Endothelial cell (in vitro differentiated cells): ENCODE data around the gene CDC42BPA. TPM values are rescaled to one million over a fixed set of nuclear protein-coding genes. Genes with fewer than 3 reads are reported as not detected.

Source experiments
- DNase-seq: peaks from one replicate; pipeline ENCODE4 v3.0.0; 2021; ENCODE audit warnings: low spot score
- H3K27ac Mint-ChIP-seq: one replicate; pipeline ENCODE4 v1.8.0; 2021; ENCODE audit warnings: mixed read lengths, inconsistent platforms; ENCODE audit not compliant: unreplicated experiment
- H3K27me3 Mint-ChIP-seq: one replicate; pipeline ENCODE4 v1.8.0; 2021; ENCODE audit warnings: mild to moderate bottlenecking, moderate library complexity, mixed read lengths, inconsistent platforms; ENCODE audit not compliant: unreplicated experiment
- H3K36me3 Mint-ChIP-seq: one replicate; pipeline ENCODE4 v1.8.0; 2021; ENCODE audit warnings: mild to moderate bottlenecking, low read depth, mixed read lengths, inconsistent platforms; ENCODE audit not compliant: unreplicated experiment
- H3K4me1 Mint-ChIP-seq: one replicate; pipeline ENCODE4 v1.8.0; 2021; ENCODE audit warnings: mild to moderate bottlenecking, mixed read lengths, inconsistent platforms; ENCODE audit not compliant: unreplicated experiment
- H3K4me3 Mint-ChIP-seq: one replicate; pipeline ENCODE4 v1.8.0; 2021; ENCODE audit warnings: mild to moderate bottlenecking, mixed read lengths, inconsistent platforms; ENCODE audit not compliant: unreplicated experiment
- H3K9me3 Mint-ChIP-seq: one replicate; pipeline ENCODE4 v1.8.0; 2021; ENCODE audit warnings: mixed read lengths, inconsistent platforms; ENCODE audit not compliant: unreplicated experiment
- total RNA-seq: library from RNA; stranded (reverse); fragmentation: NEBNext Ultra II Directional; extraction: Animal tissue kit (Norgen Biotek cat#: 25700); gene quantifications from one replicate; pipeline ENCODE4 v1.2.1, GENCODE V29; 2021; ENCODE audit not compliant: unreplicated experiment
- TF ChIP-seq, protein P1 (sequence below): fragments of 200-600 bp; sonication (generic); IDR thresholded peaks from one replicate; pipeline ENCODE4 v1.5.0; 2021; ENCODE audit warnings: antibody characterized with exemption; ENCODE audit not compliant: unreplicated experiment

CDC42BPA gene
- total RNA-seq, 1 donor from 2014 or later: 41.4 TPM

DNA sequence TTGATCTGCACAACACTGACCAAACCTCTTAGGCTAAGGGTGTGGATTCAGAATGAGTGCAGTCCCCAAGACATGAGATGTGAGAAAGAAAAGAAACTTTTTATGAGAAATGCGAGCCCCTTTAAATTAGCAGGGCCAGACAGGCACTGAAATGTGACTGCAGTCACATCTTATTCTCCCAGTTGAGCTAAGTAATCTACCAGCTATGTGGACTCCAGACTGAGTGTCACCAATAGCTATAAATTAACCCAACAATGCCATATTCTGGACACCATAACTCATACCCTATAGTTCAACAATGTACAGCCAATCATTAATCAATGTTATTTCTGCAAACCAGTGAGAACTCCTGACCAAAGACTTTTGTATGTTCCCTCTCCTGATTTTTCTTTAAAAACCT, 225.0 kb downstream of the CDC42BPA start:
- Mint-ChIP-seq H3K27ac (no peak overlapping the region), H3K4me3 (no peak overlapping the region), H3K4me1 (no peaks in the 10 kb centered on the region), H3K36me3 (peaks cover 7% of the 10 kb centered on the region), H3K27me3 (peaks cover 2% of the 10 kb centered on the region), H3K9me3 (no peaks in the 10 kb centered on the region)
- TF ChIP-seq, protein P1, sequence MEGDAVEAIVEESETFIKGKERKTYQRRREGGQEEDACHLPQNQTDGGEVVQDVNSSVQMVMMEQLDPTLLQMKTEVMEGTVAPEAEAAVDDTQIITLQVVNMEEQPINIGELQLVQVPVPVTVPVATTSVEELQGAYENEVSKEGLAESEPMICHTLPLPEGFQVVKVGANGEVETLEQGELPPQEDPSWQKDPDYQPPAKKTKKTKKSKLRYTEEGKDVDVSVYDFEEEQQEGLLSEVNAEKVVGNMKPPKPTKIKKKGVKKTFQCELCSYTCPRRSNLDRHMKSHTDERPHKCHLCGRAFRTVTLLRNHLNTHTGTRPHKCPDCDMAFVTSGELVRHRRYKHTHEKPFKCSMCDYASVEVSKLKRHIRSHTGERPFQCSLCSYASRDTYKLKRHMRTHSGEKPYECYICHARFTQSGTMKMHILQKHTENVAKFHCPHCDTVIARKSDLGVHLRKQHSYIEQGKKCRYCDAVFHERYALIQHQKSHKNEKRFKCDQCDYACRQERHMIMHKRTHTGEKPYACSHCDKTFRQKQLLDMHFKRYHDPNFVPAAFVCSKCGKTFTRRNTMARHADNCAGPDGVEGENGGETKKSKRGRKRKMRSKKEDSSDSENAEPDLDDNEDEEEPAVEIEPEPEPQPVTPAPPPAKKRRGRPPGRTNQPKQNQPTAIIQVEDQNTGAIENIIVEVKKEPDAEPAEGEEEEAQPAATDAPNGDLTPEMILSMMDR: no peak
- DNase-seq: no peak

DNA sequence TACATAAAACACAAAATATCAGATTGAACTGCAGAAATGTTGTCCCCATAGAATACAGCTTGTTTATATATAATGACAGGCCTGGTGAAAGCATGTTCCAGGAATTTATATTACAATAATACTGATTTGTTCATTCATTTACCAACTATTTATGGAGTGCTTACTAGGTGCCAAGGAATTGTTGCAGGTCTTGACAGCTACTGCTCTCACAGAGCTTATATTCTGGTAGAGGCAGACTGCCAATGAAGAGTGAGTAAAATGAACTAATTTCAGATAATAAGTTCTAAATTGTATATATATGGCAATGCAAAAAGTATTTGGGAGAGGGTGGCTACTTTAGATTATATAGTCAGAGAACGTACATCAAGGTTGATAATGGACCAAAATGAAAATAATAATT, 226.2 kb downstream of the CDC42BPA start:
- no peak for DNase-seq
- Mint-ChIP-seq H3K27ac (no peak overlapping the region), H3K27me3 (peaks cover 2% of the 10 kb centered on the region), H3K4me3 (no peak overlapping the region), H3K36me3 (peaks cover 12% of the 10 kb centered on the region), H3K9me3 (no peaks in the 10 kb centered on the region), H3K4me1 (no peaks in the 10 kb centered on the region)
- TF ChIP-seq, protein P1: no peak

DNA sequence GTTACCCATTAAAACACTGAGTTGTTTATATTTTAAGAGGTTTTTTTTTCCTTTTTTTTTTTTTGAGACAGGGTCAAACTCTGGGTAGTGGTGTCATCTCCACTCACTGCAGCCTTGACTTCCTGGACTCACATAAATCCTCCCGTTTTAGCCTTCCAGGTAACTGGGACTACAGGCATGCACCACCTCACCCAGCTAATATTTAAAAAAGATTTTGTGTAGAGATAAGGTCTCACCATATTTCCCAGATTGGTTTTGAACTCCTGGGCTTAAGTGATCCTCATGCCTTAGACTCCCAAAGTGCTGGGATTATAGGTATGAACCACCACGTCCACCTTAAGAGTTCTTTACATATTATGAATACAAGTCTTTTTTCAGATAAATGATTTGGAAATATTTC, 231.7 kb downstream of the CDC42BPA start:
- no peak overlapping the region for H3K4me3 Mint-ChIP-seq
- H3K27me3 Mint-ChIP-seq: peaks cover 2% of the 10 kb centered on the region
- no peak for DNase-seq
- no peaks in the 10 kb centered on the region for H3K4me1 Mint-ChIP-seq
- H3K9me3 Mint-ChIP-seq: peaks cover 4% of the 10 kb centered on the region
- no peak overlapping the region for H3K27ac Mint-ChIP-seq
- peaks cover 42% of the 10 kb centered on the region for H3K36me3 Mint-ChIP-seq
- TF ChIP-seq, protein P1: no peak

DNA sequence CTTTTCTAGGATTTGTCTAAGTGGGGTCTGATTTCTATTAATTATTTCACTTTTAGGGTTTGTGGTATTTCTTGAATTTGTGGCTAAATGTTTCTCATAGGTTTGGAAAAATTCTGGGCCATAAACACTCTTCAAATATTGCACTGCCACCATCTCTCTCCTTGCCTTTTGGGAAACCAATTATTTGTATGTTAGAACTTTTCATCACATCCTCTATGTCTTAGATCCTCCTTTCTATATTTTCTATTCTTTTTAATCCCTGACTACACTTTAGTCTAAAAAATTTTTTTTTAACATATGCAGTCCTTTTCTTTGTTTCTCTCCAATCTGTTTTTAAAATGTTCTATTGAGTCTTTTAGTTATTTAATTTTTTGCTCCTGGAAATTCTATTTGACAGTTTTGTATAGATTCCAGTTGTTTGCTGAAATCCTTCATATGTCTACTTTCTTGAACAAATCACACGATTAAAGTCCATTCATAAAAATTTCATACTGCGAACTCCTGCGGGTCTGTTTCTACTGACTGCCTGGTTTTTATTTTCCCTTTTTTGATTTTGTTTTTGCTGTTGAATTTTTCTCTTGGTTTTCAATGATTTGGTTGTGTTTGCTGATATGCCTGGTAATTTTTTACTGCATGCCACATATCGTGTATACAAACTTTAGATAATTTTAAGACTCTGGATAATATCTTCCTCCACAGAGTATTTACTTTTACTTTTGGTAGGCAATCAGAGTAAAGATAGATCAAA, 235.1 kb downstream of the CDC42BPA start:
- DNase-seq: no peak
- peaks cover 35% of the 10 kb centered on the region for H3K36me3 Mint-ChIP-seq
- peak overlapping the region; percentile 6 for H3K27ac Mint-ChIP-seq
- H3K4me1 Mint-ChIP-seq: no peaks in the 10 kb centered on the region
- TF ChIP-seq, protein P1: no peak
- no peaks in the 10 kb centered on the region for H3K27me3 Mint-ChIP-seq
- peaks cover 4% of the 10 kb centered on the region for H3K9me3 Mint-ChIP-seq
- H3K4me3 Mint-ChIP-seq: no peak overlapping the region

DNA sequence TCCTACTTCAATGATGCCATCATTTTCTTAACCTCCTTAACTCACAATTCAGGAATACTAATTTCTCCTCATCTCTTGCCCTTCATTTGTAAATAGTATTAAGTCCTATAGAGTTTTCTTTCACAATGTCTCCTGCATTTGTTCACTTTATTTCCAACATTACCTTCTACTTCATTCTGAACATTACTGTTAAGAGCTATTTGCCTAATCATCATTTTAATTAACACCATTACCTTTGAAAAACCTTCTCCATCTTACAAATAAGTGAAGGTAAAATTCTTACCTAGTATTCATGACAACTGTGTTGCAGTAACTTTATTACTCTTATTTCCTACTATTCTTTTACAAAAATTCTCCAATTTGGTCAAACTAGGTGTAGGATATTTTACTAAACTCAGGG, 240.5 kb downstream of the CDC42BPA start:
- H3K36me3 Mint-ChIP-seq: peaks cover 2% of the 10 kb centered on the region
- peaks cover 2% of the 10 kb centered on the region for H3K27me3 Mint-ChIP-seq
- no peak overlapping the region for H3K4me3 Mint-ChIP-seq
- H3K9me3 Mint-ChIP-seq: peaks cover 2% of the 10 kb centered on the region
- DNase-seq: no peak
- TF ChIP-seq, protein P1: no peak
- no peak overlapping the region for H3K27ac Mint-ChIP-seq
- H3K4me1 Mint-ChIP-seq: no peaks in the 10 kb centered on the region
